H1 (cell line): ENCODE measurements around the gene PTPRT. TPM values are rescaled to one million over a fixed set of nuclear protein-coding genes. Genes with fewer than 3 reads are reported as not detected.

Experiments used
- CTCF ChIA-PET: fragments of 300-600 bp; sonication (Branson Sonifier 250); formaldehyde crosslinking; loops from one replicate; lab custom pipeline; 2021; ENCODE audit not compliant: partially characterized antibody; lab: Charles Lee
- POLR2A ChIA-PET: fragments of 300-600 bp; sonication (Branson Sonifier 250); formaldehyde crosslinking; loops from one replicate; lab custom pipeline; 2021; ENCODE audit warnings: inconsistent platforms; ENCODE audit not compliant: partially characterized antibody; lab: Charles Lee
- DNase-seq, 2 experiments: peaks; one replicate each; pipeline versions ENCODE4 v3.0.0 to v3.0.0-alpha.2; 2010 to 2022; ENCODE audit warnings: low spot score in 2 of 2, low read depth in 1 of 2, mixed read lengths in 1 of 2
- FAIRE-seq: peaks from 2 replicates; lab custom pipeline; 2011; peaks lifted over from hg19 to GRCh38; lab: Jason Lieb, UNC
- H2AFZ ChIP-seq: 2 replicates; pipeline ENCODE4 v1.8.1; 2012; ENCODE audit warnings: low read length, inconsistent platforms
- H2AK5ac ChIP-seq: 2 replicates; pipeline ENCODE4 v1.6.1; 2013; ENCODE audit warnings: low read depth, low read length
- H2BK120ac ChIP-seq: replicated peaks from 2 replicates; pipeline ENCODE3; 2013; ENCODE audit warnings: low read depth, low read length, inconsistent platforms
- H2BK12ac ChIP-seq: 2 replicates; pipeline ENCODE4 v1.6.1; 2013; ENCODE audit warnings: low read depth, low read length
- H2BK15ac ChIP-seq: 2 replicates; pipeline ENCODE4 v1.6.1; 2013; ENCODE audit warnings: low read length
- H2BK20ac ChIP-seq: 2 replicates; pipeline ENCODE4 v1.6.1; 2013; ENCODE audit warnings: low read length
- H2BK5ac ChIP-seq: 2 replicates; pipeline ENCODE4 v1.6.1; 2013; ENCODE audit warnings: low read depth, low read length
- H3K14ac ChIP-seq: 2 replicates; pipeline ENCODE4 v1.6.1; 2013; ENCODE audit warnings: inconsistent platforms; ENCODE audit not compliant: insufficient read length
- H3K18ac ChIP-seq: 2 replicates; pipeline ENCODE4 v1.6.1; 2013; ENCODE audit warnings: low read length; ENCODE audit errors: extremely low read depth
- H3K23ac ChIP-seq: 2 replicates; pipeline ENCODE4 v1.6.1; 2013; ENCODE audit warnings: inconsistent platforms; ENCODE audit not compliant: insufficient read length
- H3K23me2 ChIP-seq: 2 replicates; pipeline ENCODE4 v1.6.1; 2013; ENCODE audit warnings: low read depth, low read length
- H3K27ac ChIP-seq: 2 replicates; pipeline ENCODE4 v1.6.1; 2011; ENCODE audit warnings: low read depth, low read length, inconsistent platforms
- H3K27me3 ChIP-seq, 4 experiments: replicated peaks in 1 of 4; 1 replicate in 1 of 4; 2 replicates in 3 of 4; pipeline versions ENCODE4 v1.6.1 to v1.8.1; 2011 to 2013; ENCODE audit warnings: low read length in 3 of 4, mild to moderate bottlenecking in 3 of 4, inconsistent platforms in 2 of 4, mixed read lengths in 2 of 4, moderate library complexity in 1 of 4; ENCODE audit not compliant: control insufficient read depth in 3 of 4, insufficient read depth in 3 of 4; ENCODE audit errors: extremely low read depth in 1 of 4
- H3K36me3 ChIP-seq, 4 experiments: 2 replicates each; pipeline versions ENCODE4 v1.6.1 to v1.8.1; 2011 to 2013; ENCODE audit warnings: mild to moderate bottlenecking in 4 of 4, low read length in 3 of 4, moderate library complexity in 2 of 4, control low read depth in 1 of 4, inconsistent platforms in 1 of 4; ENCODE audit not compliant: insufficient read depth in 4 of 4, control insufficient read depth in 2 of 4
- H3K4ac ChIP-seq: replicated peaks from 2 replicates; pipeline ENCODE3; 2013; ENCODE audit warnings: low read length, low read depth, mixed read lengths, inconsistent platforms; ENCODE audit not compliant: insufficient read length
- H3K4me1 ChIP-seq, 4 experiments: replicated peaks in 1 of 4; 1 replicate in 1 of 4; 2 replicates in 3 of 4; pipeline versions ENCODE4 v1.6.1 to v1.8.1; 2011 to 2013; ENCODE audit warnings: low read length in 3 of 4, inconsistent platforms in 2 of 4, mixed read lengths in 1 of 4; ENCODE audit not compliant: insufficient read depth in 4 of 4, control insufficient read depth in 3 of 4
- H3K4me2 ChIP-seq, 2 experiments: 2 replicates each; pipeline versions ENCODE4 v1.6.1 to v1.8.1; 2011 to 2013; ENCODE audit warnings: low read depth in 2 of 2, low read length in 2 of 2, control low read depth in 1 of 2, inconsistent platforms in 1 of 2, mild to moderate bottlenecking in 1 of 2; ENCODE audit not compliant: insufficient read depth in 1 of 2
- H3K4me3 ChIP-seq, 4 experiments: fragments of 200-600, 300-600 bp in 1 of 4; sonication (generic), shearing (Covaris generic), sonication (Bioruptor Twin) in 1 of 4; 2 replicates each; pipeline versions ENCODE4 v1.5.1 to v1.8.1; 2011 to 2016; ENCODE audit warnings: low read length in 4 of 4, low read depth in 3 of 4, control low read depth in 2 of 4, inconsistent platforms in 2 of 4, mild to moderate bottlenecking in 2 of 4, mixed read lengths in 1 of 4, moderate library complexity in 1 of 4; ENCODE audit not compliant: insufficient read depth in 2 of 4; ENCODE audit errors: extremely low read depth in 1 of 4
- H3K56ac ChIP-seq: replicated peaks from 2 replicates; pipeline ENCODE3; 2013; ENCODE audit warnings: low read depth, mild to moderate bottlenecking, mixed read lengths, low read length, inconsistent platforms; ENCODE audit not compliant: insufficient read length
- H3K79me1 ChIP-seq: 2 replicates; pipeline ENCODE4 v1.6.1; 2013; ENCODE audit warnings: low read depth, low read length, control low read depth
- H3K79me2 ChIP-seq, 2 experiments: 2 replicates each; pipeline versions ENCODE4 v1.6.1 to v1.8.1; 2012 to 2013; ENCODE audit warnings: low read length in 2 of 2, mild to moderate bottlenecking in 2 of 2, inconsistent platforms in 1 of 2; ENCODE audit not compliant: insufficient read depth in 2 of 2, control insufficient read depth in 1 of 2
- H3K9ac ChIP-seq, 4 experiments: replicated peaks in 1 of 4; 1 replicate in 1 of 4; 2 replicates in 3 of 4; pipeline versions ENCODE4 v1.6.1 to v1.8.1; 2011 to 2013; ENCODE audit warnings: low read depth in 3 of 4, low read length in 3 of 4, control low read depth in 2 of 4, mild to moderate bottlenecking in 2 of 4, moderate library complexity in 2 of 4, inconsistent platforms in 1 of 4; ENCODE audit errors: extremely low read depth in 1 of 4
- H3K9me3 ChIP-seq, 2 experiments: 2 replicates each; pipeline versions ENCODE4 v1.6.1 to v1.8.1; 2012 to 2013; ENCODE audit warnings: mild to moderate bottlenecking in 2 of 2, moderate library complexity in 2 of 2, control low read depth in 1 of 2, inconsistent platforms in 1 of 2, low read depth in 1 of 2, low read length in 1 of 2, mixed read lengths in 1 of 2; ENCODE audit not compliant: insufficient read depth in 2 of 2
- H4K20me1 ChIP-seq, 2 experiments: replicated peaks in 1 of 2; 2 replicates each; pipeline versions ENCODE3 to v1.8.1; 2011 to 2013; ENCODE audit warnings: inconsistent platforms in 2 of 2, low read length in 2 of 2, mild to moderate bottlenecking in 1 of 2; ENCODE audit not compliant: insufficient read depth in 2 of 2, control insufficient read depth in 1 of 2
- H4K5ac ChIP-seq: 2 replicates; pipeline ENCODE4 v1.6.1; 2013; ENCODE audit warnings: low read length, low read depth, mixed read lengths, inconsistent platforms; ENCODE audit not compliant: insufficient read length
- H4K8ac ChIP-seq: 2 replicates; pipeline ENCODE4 v1.8.0; 2013; ENCODE audit warnings: mild to moderate bottlenecking, moderate library complexity, low read length, inconsistent platforms; ENCODE audit not compliant: insufficient read depth; ENCODE audit errors: extremely low read depth
- H4K91ac ChIP-seq: replicated peaks from 2 replicates; pipeline ENCODE3; 2013; ENCODE audit warnings: low read length, mixed read lengths, inconsistent platforms; ENCODE audit not compliant: insufficient read length
- EP300 ChIP-seq, 2 experiments: IDR thresholded peaks; 1 replicate in 1 of 2; 2 replicates in 1 of 2; pipeline ENCODE4 v1.6.1; 2011 to 2012; ENCODE audit warnings: low read depth in 2 of 2, low read length in 2 of 2, mild to moderate bottlenecking in 2 of 2, borderline replicate concordance in 1 of 2, inconsistent platforms in 1 of 2, moderate library complexity in 1 of 2
- GABPA ChIP-seq: IDR thresholded peaks from 2 replicates; pipeline ENCODE4 v1.6.1; 2011; ENCODE audit warnings: mild to moderate bottlenecking, low read length, moderate library complexity, borderline replicate concordance; ENCODE audit not compliant: insufficient read depth
- HDAC6 ChIP-seq: IDR thresholded peaks from one replicate; pipeline ENCODE4 v1.7.1; 2012; ENCODE audit warnings: low read depth, mild to moderate bottlenecking, inconsistent platforms, low read length, moderate library complexity
- MAFK ChIP-seq: IDR thresholded peaks from 2 replicates; pipeline ENCODE4 v1.6.1; 2012; ENCODE audit warnings: low read depth, mild to moderate bottlenecking, improper control_type of control experiment, low read length
- NANOG ChIP-seq: IDR thresholded peaks from 2 replicates; pipeline ENCODE4 v1.6.1; 2011; ENCODE audit warnings: low read length, low read depth, mild to moderate bottlenecking, inconsistent platforms; ENCODE audit not compliant: insufficient read depth, poor library complexity, severe bottlenecking
- PHF8 ChIP-seq: fragments of 200-600 bp; sonication (generic); conservative IDR thresholded peaks from 2 replicates; pipeline ENCODE4 v1.7.1; 2012; ENCODE audit warnings: low read depth, mild to moderate bottlenecking, inconsistent platforms, low read length, moderate library complexity
- RAD21 ChIP-seq, 2 experiments: IDR thresholded peaks in 1 of 2; conservative IDR thresholded peaks in 1 of 2; 2 replicates each; pipeline ENCODE4 v1.6.1; 2011; ENCODE audit warnings: low read depth in 2 of 2, low read length in 2 of 2, improper control_type of control experiment in 1 of 2, inconsistent platforms in 1 of 2, mild to moderate bottlenecking in 1 of 2, moderate library complexity in 1 of 2
- RXRA ChIP-seq: IDR thresholded peaks from 2 replicates; pipeline ENCODE4 v1.6.1; 2011; ENCODE audit warnings: low read depth, mild to moderate bottlenecking, low read length, moderate library complexity; ENCODE audit not compliant: insufficient read depth
- SAP30 ChIP-seq: fragments of 300-600 bp; sonication (generic); IDR thresholded peaks from 2 replicates; pipeline ENCODE4 v1.7.1; 2012; ENCODE audit warnings: low read length, moderate library complexity, mild to moderate bottlenecking, inconsistent platforms; ENCODE audit not compliant: insufficient read depth, insufficient replicate concordance
- SRF ChIP-seq: IDR thresholded peaks from 2 replicates; pipeline ENCODE4 v1.6.1; 2011; ENCODE audit warnings: mild to moderate bottlenecking, low read depth, low read length, moderate library complexity
- SUZ12 ChIP-seq: fragments of 200-600 bp; sonication (generic); IDR thresholded peaks from 2 replicates; pipeline ENCODE4 v1.6.1; 2012; ENCODE audit warnings: mild to moderate bottlenecking, inconsistent platforms, low read length, moderate library complexity, mixed read lengths
- TAF7 ChIP-seq: optimal IDR thresholded peaks from 2 replicates; pipeline ENCODE3; 2011; ENCODE audit warnings: low read depth, mild to moderate bottlenecking, inconsistent platforms, low read length, moderate library complexity, borderline replicate concordance
- TBP ChIP-seq: IDR thresholded peaks from 2 replicates; pipeline ENCODE4 v1.6.1; 2011; ENCODE audit warnings: low read depth, low read length, improper control_type of control experiment
- ZNF274 ChIP-seq: IDR thresholded peaks from 2 replicates; pipeline ENCODE4 v1.7.0; 2012; ENCODE audit warnings: low read length, borderline replicate concordance; ENCODE audit errors: extremely low read depth
- WGBS, 2 experiments: shearing (Covaris generic) in 1 of 2; methylation state at CpG; one replicate each; pipeline versions ENCODE4 v1.1.6 to v1.1.7; 2013 to 2015; ENCODE audit warnings: low lambda C conversion rate in 2 of 2, mixed read lengths in 2 of 2, inconsistent platforms in 1 of 2, low coverage in 1 of 2, missing lambda C conversion rate in 1 of 2; ENCODE audit not compliant: insufficient replicate concordance in 2 of 2, insufficient coverage in 1 of 2, insufficient read length in 1 of 2; ENCODE audit errors: extremely low coverage in 1 of 2, missing lambda C conversion rate in 1 of 2; 5-methylcytosine and 5-hydroxymethylcytosine counted together
- polyA plus RNA-seq, 7 experiments: library from polyadenylated mRNA; depleted of rRNA in 3 of 7; stranded (reverse) in 5 of 7; unstranded in 2 of 7; fragments of >200 nt in 5 of 7; fragments of 200-250 nt in 2 of 7; gene quantifications; 1 replicate in 5 of 7; 2 replicates in 1 of 7; 4 replicates in 1 of 7; pipeline versions ENCODE4 v1.2.1 to v1.2.3, GENCODE V29; 2011 to 2013; ENCODE audit warnings: missing spikeins in 2 of 7, mixed read lengths in 2 of 7
- total RNA-seq: library from RNA; stranded (reverse); fragmentation: NEBNext Ultra II Directional; extraction: Animal tissue kit (Norgen Biotek cat#: 25700); gene quantifications from 2 replicates; pipeline ENCODE4 v1.2.1, GENCODE V29; 2021

Gene PTPRT
- total and polyA plus RNA-seq, 2 of the 8 experiments (the other 6 are each of a cell fraction or from before 2014, with no cell fraction given), result 0.33 to 1.8 TPM

GRCh38 chr20:42341654-42342053, 848.1 kb downstream of the PTPRT start:
- Histone ChIP-seq H2BK12ac (no peak overlapping the region), H4K20me1 (no peaks in the 10 kb centered on the region), H3K27ac (no peak overlapping the region), H2AFZ (no peak overlapping the region), H4K91ac (no peak overlapping the region), H3K9me3 (no peaks in the 10 kb centered on the region), H4K8ac (no peak overlapping the region), H2BK120ac (no peak overlapping the region), H3K36me3 (no peaks in the 10 kb centered on the region), H2AK5ac (no peak overlapping the region), H3K4ac (no peak overlapping the region), H2BK15ac (no peak overlapping the region), H3K23me2 (no peaks in the 10 kb centered on the region), H3K56ac (no peak overlapping the region), H3K4me1 (no peaks in the 10 kb centered on the region), H3K14ac (no peak overlapping the region), H3K79me2 (no peaks in the 10 kb centered on the region), H3K23ac (no peak overlapping the region), H3K9ac (no peak overlapping the region), H3K4me3 (no peak overlapping the region), H2BK20ac (no peak overlapping the region), H3K4me2 (no peak overlapping the region), H3K18ac (no peak overlapping the region), H2BK5ac (no peak overlapping the region), H3K79me1 (no peaks in the 10 kb centered on the region), H4K5ac (no peak overlapping the region), H3K27me3 (peaks cover 0 to 1% (median 0%) of the 10 kb centered on the region in 4 experiments; a peak in 1 of 7 replicates)
- CTCF ChIA-PET, result no interaction called here
- DNase-seq (no peak), FAIRE-seq (no peak)
- WGBS, 2 experiments, result 92% methylated on average over 2 of the region's 2 CpGs; no CpG with 5 or more reads in 1 of the 2 experiments
- POLR2A ChIA-PET, result no interaction called here
- no peak for TF ChIP-seq SRF
- no peak for TF ChIP-seq RAD21 (IDR thresholded peaks at IDR 0.05 in 1 of 2, conservative IDR thresholded peaks at IDR 0.05 in 1 of 2; ENCODE audit: low read depth in 2 of 2, low read length in 2 of 2)
- TF ChIP-seq HDAC6, result no peak
- no peak for TF ChIP-seq RXRA
- no peak for TF ChIP-seq EP300 (IDR thresholded peaks at IDR 0.05; ENCODE audit: borderline replicate concordance in 1 of 2, low read depth in 2 of 2, low read length in 2 of 2)
- TF ChIP-seq TBP, result no peak
- TF ChIP-seq PHF8, result no peak
- TF ChIP-seq MAFK, result no peak
- no peak for TF ChIP-seq GABPA
- TF ChIP-seq SAP30, result no peak
- no peak for TF ChIP-seq ZNF274
- no peak for TF ChIP-seq SUZ12
- TF ChIP-seq NANOG, result no peak
- no peak for TF ChIP-seq TAF7
